Stomach smooth muscle (tissue), 2 donors: Measurements from ENCODE around the gene UBXN2A.
A peak's percentile ranks its signal among the peaks of the same experiment; 100 is the strongest.

Source experiments
- H3K27ac ChIP-seq: one replicate; pipeline ENCODE4 v1.7.0; 2013; ENCODE audit warnings: mild to moderate bottlenecking, low read length, inconsistent platforms
- H3K27me3 ChIP-seq, 2 donors: one replicate each; pipeline ENCODE4 v1.7.0; 2013; ENCODE audit warnings: low read length in 2 of 2; ENCODE audit not compliant: insufficient read depth in 2 of 2, control insufficient read depth in 1 of 2
- H3K36me3 ChIP-seq, 2 donors: one replicate each; pipeline ENCODE4 v1.7.0; 2013; ENCODE audit warnings: low read length in 2 of 2; ENCODE audit not compliant: control insufficient read depth in 2 of 2, insufficient read depth in 2 of 2
- H3K4me1 ChIP-seq: one replicate; pipeline ENCODE4 v1.7.0; 2013; ENCODE audit warnings: low read length; ENCODE audit not compliant: control insufficient read depth, insufficient read depth
- H3K4me3 ChIP-seq, 2 donors: one replicate each; pipeline ENCODE4 v1.7.0; 2013; ENCODE audit warnings: low read length in 2 of 2
- H3K9ac ChIP-seq, 2 donors: one replicate each; pipeline ENCODE4 v1.7.0; 2013; ENCODE audit warnings: low read length in 2 of 2, mild to moderate bottlenecking in 1 of 2
- H3K9me3 ChIP-seq, 2 donors: one replicate each; pipeline ENCODE4 v1.7.0; 2013; ENCODE audit warnings: low read length in 2 of 2; ENCODE audit not compliant: control insufficient read depth in 2 of 2
- donor health status: healthy.
- donor health status: Pancreatic carcinoma.

The UBXN2A gene, protein sequence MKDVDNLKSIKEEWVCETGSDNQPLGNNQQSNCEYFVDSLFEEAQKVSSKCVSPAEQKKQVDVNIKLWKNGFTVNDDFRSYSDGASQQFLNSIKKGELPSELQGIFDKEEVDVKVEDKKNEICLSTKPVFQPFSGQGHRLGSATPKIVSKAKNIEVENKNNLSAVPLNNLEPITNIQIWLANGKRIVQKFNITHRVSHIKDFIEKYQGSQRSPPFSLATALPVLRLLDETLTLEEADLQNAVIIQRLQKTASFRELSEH

DNA sequence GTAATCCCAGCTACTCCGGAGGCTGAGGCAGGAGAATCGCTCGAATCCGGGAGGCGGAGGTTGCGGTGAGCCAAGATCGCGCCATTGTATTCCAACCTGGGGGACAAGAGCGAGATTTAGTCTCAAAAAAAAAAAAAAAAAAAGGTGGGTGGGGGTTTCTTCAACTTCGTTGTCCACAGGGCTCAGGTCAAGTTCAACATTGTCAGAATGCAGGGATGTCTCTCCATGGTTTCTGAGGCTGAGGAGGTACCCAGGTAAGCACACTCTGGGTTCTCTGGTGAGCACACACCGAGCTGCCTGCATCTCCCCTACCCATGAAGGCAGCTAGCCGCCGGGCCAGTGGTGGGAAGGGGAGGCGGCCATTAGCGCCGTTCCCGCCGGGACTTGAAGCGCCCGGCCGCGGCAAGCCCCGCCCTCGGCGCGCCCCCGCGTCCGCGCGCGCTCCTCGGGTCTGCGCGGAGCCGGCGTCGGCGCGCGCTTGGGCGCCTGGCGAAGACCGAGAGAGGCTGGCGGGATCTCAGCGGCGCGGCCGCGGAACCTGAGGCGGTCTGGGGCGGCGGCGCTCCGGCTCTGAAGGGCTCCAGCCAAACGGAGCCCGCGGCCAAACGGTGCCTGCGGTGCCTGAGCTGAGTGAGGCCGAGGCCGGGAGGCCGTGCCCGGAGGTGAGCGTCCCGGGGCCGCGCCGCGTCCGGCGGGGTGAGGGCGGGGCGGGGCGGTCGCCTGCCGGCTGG, at the start of gene UBXN2A:
Gene UBXN2A, plus strand, starts transcription at position 477 of the 731 bp plus-strand sequence. CDS start 17,852 bp downstream, outside the sequence.
- H3K27me3 ChIP-seq: no peaks in the 10 kb centered on the region
- H3K36me3 ChIP-seq: peaks cover 0 to 3% of the 10 kb centered on the region in 2 donors
- H3K27ac ChIP-seq: peak within 1 kb of the TSS; percentile 11
- H3K9ac ChIP-seq: peak within 1 kb of the TSS; percentile 82 to 84
- H3K4me3 ChIP-seq: peak within 1 kb of the TSS; percentile 89 to 94
- H3K9me3 ChIP-seq: no peaks in the 10 kb centered on the region
- peaks cover 24% of the 10 kb centered on the region for H3K4me1 ChIP-seq

DNA sequence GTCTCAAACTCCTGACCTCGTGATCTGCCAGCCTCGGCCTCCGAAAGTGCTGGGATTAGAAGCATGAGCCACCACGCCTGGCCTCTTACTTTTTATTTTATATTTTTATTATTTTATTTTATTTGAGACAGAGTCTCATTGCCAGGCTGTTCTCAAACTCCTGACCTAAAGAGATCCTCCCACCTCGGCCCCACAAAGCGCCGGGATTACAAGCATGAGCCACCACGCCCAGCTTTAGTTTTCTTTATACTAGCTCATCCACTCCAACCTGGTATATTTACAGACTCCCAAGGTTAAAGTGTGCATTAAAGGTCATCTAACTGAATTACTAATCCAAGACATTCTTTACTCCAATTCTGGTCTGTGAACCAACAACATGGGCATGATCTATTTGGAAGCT, 40.1 kb upstream of the UBXN2A start:
- H3K4me1 ChIP-seq: no peaks in the 10 kb centered on the region
- H3K36me3 ChIP-seq: no peaks in the 10 kb centered on the region
- H3K9me3 ChIP-seq: no peaks in the 10 kb centered on the region
- H3K4me3 ChIP-seq: no peak overlapping the region
- no peaks in the 10 kb centered on the region for H3K27me3 ChIP-seq
- no peak overlapping the region for H3K27ac ChIP-seq
- no peak overlapping the region for H3K9ac ChIP-seq

DNA sequence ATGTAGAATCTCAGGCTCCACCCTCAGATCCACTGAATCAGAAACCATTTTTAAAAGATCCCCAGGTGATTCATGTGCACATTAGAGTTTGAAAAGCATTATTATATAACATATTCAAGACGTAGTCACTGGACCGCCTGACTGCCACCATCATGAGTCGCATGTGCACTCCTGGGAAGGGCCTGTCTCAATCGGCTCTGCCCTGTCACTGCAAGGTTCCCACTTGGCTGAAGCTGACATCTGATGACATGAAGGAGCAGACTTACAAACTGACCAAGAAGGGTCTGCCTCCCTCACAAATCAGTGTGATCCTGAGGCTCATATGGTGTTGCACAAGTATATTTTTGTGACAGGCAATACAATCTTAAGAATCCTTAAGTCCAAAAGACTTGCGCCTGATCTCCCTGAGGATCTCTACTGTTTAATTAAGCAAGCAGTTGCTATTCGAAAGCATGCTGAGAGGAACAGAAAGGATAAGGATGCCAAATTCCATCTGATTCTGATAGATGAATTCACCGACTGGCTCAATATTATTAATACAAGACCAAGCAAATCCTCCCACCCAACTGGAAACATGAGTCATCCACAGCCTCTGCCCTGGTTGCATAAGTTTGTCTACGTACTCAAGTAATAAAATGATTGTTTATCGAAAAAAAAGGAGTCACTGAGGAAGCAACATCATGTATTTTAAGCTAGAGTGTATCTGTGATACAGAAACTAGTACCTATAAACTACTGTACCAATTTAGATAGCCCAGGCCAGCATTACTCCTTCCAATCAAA, 39.5 kb upstream of the UBXN2A start:
- Histone ChIP-seq H3K4me1 (no peaks in the 10 kb centered on the region), H3K27ac (no peak overlapping the region), H3K4me3 (no peak overlapping the region)

DNA sequence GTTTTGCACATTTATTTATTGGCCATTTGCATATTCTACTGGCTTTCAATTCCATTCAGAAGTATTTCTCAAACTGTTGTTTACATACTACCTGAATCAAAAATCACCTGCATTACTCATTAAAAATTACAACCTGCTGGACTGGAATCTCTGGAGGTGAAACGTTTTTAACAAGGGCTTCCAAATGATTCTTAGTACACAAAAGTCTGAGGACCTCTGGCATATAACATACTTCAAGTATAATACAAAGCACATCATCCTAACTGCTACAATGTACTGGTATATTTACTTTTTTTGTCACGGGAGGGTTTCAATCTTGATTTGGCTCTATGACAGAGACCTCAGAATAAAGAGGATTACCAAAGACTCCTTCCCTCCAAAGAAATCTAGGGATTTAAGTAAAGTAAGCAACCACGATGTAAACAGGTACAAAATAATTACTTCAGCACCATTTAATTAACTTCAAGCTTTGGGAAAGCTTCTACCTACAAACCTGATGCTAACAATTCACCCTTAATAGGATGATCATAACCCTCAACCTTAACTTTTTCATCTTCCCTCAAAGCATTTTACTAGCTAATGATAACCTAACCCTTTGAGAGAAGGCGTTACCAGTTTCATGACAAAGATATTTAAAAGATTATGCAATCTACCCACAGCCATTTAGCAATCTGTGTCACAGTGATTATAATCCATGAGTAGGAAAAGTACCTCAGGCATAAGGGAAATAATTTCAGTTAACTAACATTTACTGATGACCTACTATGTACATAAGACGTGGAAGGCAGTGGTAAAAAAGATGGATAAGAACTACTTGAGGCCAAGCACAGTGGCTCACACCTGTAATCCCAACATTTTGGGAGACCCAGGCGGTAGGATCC, 38.1 kb upstream of the UBXN2A start:
- no peaks in the 10 kb centered on the region for H3K4me1 ChIP-seq
- no peaks in the 10 kb centered on the region for H3K27me3 ChIP-seq
- H3K36me3 ChIP-seq: no peaks in the 10 kb centered on the region
- H3K4me3 ChIP-seq: no peak overlapping the region
- no peaks in the 10 kb centered on the region for H3K9me3 ChIP-seq
- no peak overlapping the region for H3K9ac ChIP-seq
- no peak overlapping the region for H3K27ac ChIP-seq

More for the DNA sequence above, 39.5 kb upstream of the UBXN2A start:
- no peaks in the 10 kb centered on the region for H3K9me3 ChIP-seq
- H3K36me3 ChIP-seq: no peaks in the 10 kb centered on the region
- no peaks in the 10 kb centered on the region for H3K27me3 ChIP-seq
- no peak overlapping the region for H3K9ac ChIP-seq

DNA sequence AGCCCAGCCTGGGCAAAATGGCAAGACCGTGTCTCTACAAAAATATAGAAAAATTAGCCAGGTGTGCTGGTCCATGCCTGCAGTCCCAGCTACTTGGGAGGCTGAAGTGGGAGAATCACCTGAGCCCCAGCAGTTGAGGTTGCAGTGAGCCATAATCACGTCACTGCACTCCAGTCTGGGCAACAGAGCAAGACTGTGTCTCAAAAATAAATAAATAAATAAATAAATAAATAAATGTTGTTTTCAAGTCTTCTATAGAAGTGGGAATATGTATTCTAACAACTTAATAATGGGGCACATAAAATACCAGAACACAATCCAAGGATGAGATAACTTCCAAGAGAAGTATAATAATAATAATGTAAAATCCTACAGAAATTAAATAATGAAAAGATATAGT, 37.2 kb upstream of the UBXN2A start:
- Histone ChIP-seq H3K27me3 (no peaks in the 10 kb centered on the region), H3K4me3 (no peak overlapping the region), H3K9ac (no peak overlapping the region), H3K27ac (no peak overlapping the region), H3K4me1 (no peaks in the 10 kb centered on the region), H3K36me3 (no peaks in the 10 kb centered on the region), H3K9me3 (no peaks in the 10 kb centered on the region)

DNA sequence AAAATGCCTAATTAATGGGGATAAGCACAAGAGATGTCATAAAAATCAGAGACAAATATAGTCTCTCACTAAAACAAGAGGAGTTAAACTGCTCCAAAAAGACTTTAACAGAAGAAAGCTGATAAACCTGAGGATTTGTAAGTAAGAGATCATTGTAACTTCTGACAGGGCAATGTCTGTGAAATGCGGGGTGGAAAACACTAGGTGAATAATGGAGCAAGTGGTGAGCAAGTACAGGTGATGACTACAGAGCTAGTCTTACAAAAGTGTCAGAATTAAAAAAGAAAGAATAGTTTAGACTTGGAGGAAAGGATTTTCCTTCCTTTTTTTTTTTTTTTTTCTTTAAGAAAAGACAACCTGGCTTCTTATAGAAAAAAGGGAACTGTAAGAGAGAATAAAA, 36.0 kb upstream of the UBXN2A start:
- Histone ChIP-seq H3K27ac (no peak overlapping the region), H3K4me1 (no peaks in the 10 kb centered on the region)

DNA sequence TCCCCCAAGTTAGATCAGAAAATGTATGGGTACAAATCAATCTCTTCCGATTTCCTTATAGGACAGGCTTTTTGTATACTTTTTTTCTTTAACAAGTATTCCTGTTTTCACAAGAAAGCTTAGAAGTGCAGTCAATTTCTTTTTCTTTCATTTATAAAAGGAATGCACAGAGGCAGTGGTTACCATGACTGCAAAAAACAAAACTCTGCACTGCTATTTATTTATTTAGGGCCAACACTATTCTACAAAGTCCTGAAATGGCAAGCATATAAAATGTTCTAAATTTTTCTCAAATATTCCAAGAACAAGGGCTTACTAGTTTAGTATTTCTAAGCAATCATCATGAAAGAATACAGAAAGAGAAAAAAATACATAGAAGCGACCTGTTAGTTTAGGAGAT, 35.6 kb upstream of the UBXN2A start:
- Histone ChIP-seq H3K9ac (no peak overlapping the region), H3K9me3 (no peaks in the 10 kb centered on the region), H3K27me3 (no peaks in the 10 kb centered on the region), H3K4me3 (no peak overlapping the region), H3K27ac (no peak overlapping the region), H3K36me3 (no peaks in the 10 kb centered on the region), H3K4me1 (no peaks in the 10 kb centered on the region)

More for the DNA sequence above, 36.0 kb upstream of the UBXN2A start:
- no peaks in the 10 kb centered on the region for H3K36me3 ChIP-seq
- H3K4me3 ChIP-seq: no peak overlapping the region
- no peaks in the 10 kb centered on the region for H3K27me3 ChIP-seq
- H3K9me3 ChIP-seq: no peaks in the 10 kb centered on the region
- H3K9ac ChIP-seq: no peak overlapping the region

DNA sequence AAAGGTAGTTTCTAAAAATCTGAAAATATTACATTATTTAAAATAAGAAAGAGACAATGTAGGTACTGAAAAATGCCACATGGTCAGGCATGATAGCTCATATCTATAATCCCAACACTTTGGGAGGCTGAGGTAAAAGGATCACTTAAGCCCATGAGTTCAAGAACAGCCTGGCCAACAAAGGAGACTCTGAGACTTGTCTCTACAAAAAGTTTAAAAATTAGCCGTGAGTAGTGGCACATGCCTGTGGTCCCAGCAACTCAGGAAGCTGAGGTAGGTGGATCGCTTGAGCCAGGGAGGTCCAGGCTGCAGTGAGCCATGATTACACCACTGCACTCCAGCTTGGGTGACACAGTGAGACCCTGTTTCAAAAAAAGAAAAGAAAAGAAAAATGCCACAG, 35.1 kb upstream of the UBXN2A start:
- H3K36me3 ChIP-seq: no peaks in the 10 kb centered on the region
- no peak overlapping the region for H3K27ac ChIP-seq
- no peaks in the 10 kb centered on the region for H3K4me1 ChIP-seq
- H3K4me3 ChIP-seq: no peak overlapping the region
- H3K9ac ChIP-seq: no peak overlapping the region
- no peaks in the 10 kb centered on the region for H3K9me3 ChIP-seq
- no peaks in the 10 kb centered on the region for H3K27me3 ChIP-seq

DNA sequence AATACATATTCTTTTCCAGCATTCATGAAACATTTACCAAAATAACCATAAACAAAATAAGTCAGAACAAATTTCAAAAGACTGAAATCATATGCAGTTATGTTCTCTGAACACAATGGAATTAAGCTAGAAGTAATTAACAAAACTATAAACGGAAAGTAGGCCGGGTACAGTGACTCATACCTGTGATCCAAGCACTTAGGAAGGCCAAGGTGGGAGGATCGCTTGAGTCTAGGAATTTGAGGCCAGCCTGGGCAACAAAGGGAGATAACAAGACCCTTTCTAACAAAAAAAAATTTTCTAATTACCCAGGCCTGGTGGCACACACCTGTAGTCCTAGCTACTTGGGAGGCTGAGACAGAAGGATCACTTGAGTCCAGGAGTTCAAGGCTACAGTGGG, 28.2 kb upstream of the UBXN2A start:
- no peaks in the 10 kb centered on the region for H3K9me3 ChIP-seq
- no peaks in the 10 kb centered on the region for H3K4me1 ChIP-seq
- no peaks in the 10 kb centered on the region for H3K27me3 ChIP-seq
- H3K36me3 ChIP-seq: no peaks in the 10 kb centered on the region
- H3K9ac ChIP-seq: no peak overlapping the region
- no peak overlapping the region for H3K4me3 ChIP-seq
- no peak overlapping the region for H3K27ac ChIP-seq

DNA sequence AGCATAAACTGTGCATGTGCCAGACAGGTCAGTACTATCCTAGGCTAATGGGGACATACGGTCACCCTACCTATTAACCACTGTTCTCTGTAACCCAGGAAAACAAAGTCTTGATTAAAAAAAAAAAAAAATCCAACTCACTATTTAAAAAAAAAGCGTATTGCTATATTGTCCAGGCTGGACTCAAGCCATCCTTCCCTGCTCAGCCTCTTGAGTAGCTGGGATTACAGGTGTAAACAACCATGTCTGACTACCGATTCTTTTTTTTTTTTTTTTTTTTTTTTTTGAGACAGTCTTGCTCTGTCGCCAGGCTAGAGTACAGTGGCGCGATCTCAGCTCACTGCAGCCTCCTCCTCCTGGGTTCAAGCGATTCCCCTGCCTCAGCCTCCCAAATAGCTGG, 24.9 kb upstream of the UBXN2A start:
- H3K4me1 ChIP-seq: no peaks in the 10 kb centered on the region
- no peak overlapping the region for H3K9ac ChIP-seq
- no peaks in the 10 kb centered on the region for H3K27me3 ChIP-seq
- H3K27ac ChIP-seq: no peak overlapping the region
- H3K9me3 ChIP-seq: no peaks in the 10 kb centered on the region
- H3K36me3 ChIP-seq: no peaks in the 10 kb centered on the region
- no peak overlapping the region for H3K4me3 ChIP-seq
